ENCODE results near the gene SPESP1.

The SPESP1 gene

GRCh38 chr15:68990992-68991500 lies 60.7 kb downstream of the SPESP1 start:
- no peak overlapping the region for H3K4me3 ChIP-seq (ENCODE audit: low read depth, low read length)
- TF ChIP-seq CTCF (IDR thresholded peaks at IDR 0.05; ENCODE audit: low read depth, low read length, missing control alignments) = no peak
- no peak for DNase-seq (ENCODE audit: low read depth)

- no peak for TF ChIP-seq CTCF (IDR thresholded peaks at IDR 0.05; ENCODE audit: low read depth, low read length, missing control alignments)
- DNase-seq (ENCODE audit: low read depth) = no peak
- H3K4me3 ChIP-seq (ENCODE audit: low read depth, low read length) = no peak overlapping the region
Measured at GRCh38 chr15:68991723-68992122, 61.4 kb downstream of the SPESP1 start.

GRCh38 chr15:68992696-68993095 lies 62.4 kb downstream of the SPESP1 start:
- DNase-seq (ENCODE audit: low read depth) = no peak
- H3K4me3 ChIP-seq (ENCODE audit: low read depth, low read length) = no peak overlapping the region
- no peak for TF ChIP-seq CTCF (IDR thresholded peaks at IDR 0.05; ENCODE audit: low read depth, low read length, missing control alignments)

GRCh38 chr15:68993276-68993675 lies 63.0 kb downstream of the SPESP1 start:
- no peak for DNase-seq (ENCODE audit: low read depth)
- no peak for TF ChIP-seq CTCF (IDR thresholded peaks at IDR 0.05; ENCODE audit: low read depth, low read length, missing control alignments)
- no peak overlapping the region for H3K4me3 ChIP-seq (ENCODE audit: low read depth, low read length)

GRCh38 chr15:68994149-68994548 lies 63.8 kb downstream of the SPESP1 start:
- DNase-seq (ENCODE audit: low read depth) = no peak
- no peak for TF ChIP-seq CTCF (IDR thresholded peaks at IDR 0.05; ENCODE audit: low read depth, low read length, missing control alignments)

GRCh38 chr15:68994981-68995761 lies 64.8 kb downstream of the SPESP1 start:
- TF ChIP-seq CTCF (IDR thresholded peaks at IDR 0.05; ENCODE audit: low read depth, low read length, missing control alignments) = no peak
- no peak overlapping the region for H3K4me3 ChIP-seq (ENCODE audit: low read depth, low read length)
- no peak for DNase-seq (ENCODE audit: low read depth)

More at GRCh38 chr15:68994149-68994548, 63.8 kb downstream of the SPESP1 start:
- no peak overlapping the region for H3K4me3 ChIP-seq (ENCODE audit: low read depth, low read length)
